ENCODE data around the gene ZCWPW1.
"Not testable (repeated sequence)": the region's sequence is repeated elsewhere in the genome, so short reads cannot be mapped to it uniquely, and the experiment has no call there.

Gene ZCWPW1

DNA sequence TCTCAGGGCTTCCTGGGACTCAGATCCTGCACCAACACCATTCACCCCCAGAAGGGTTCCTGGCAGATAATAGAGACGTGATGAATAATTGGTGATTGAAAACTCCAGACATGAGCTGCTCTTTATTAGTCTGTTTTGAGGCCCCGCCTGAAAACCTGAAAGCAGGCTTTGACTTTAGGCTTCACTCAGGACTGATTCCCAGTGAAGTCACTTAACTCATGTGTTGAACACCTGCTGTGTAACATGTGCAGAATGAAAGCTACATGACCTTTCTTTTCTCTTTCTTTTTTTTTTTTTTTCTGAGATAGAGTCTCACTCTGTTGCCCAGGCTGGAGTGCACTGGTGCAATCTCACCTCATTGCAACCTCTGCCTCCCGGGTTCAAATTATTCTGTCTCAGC, 26.7 kb upstream of the ZCWPW1 start:
- DNase-seq, result no peak

DNA sequence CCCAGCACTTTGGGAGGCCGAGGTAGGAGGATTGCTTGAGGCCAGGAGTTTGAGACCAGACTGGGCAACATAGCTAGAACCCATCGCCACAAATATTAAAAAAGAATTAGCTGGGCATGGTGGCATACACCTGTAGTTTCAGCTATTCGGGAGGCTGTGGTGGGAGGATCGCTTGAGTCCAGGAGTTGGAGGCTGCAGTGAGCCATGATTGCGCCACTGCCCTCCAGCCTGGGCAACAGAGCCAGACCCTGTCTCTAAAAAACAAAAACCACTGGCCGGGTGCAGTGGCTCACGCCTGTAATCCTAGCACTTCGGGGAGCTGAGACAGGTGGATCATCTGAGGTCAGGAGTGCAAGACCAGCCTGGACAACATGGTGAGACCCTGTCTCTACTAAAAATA, 25.4 kb upstream of the ZCWPW1 start:
- DNase-seq, result not testable (repeated sequence)

- DNase-seq, result no peak
These were observed 24.0 kb upstream of the ZCWPW1 start for GRCh38 chr7:100452513-100452912.

- no peak for DNase-seq
These were observed 20.8 kb upstream of the ZCWPW1 start for GRCh38 chr7:100449190-100449795.

- DNase-seq, result not testable (repeated sequence)
These were observed 18.9 kb upstream of the ZCWPW1 start for GRCh38 chr7:100447363-100447762.

DNA sequence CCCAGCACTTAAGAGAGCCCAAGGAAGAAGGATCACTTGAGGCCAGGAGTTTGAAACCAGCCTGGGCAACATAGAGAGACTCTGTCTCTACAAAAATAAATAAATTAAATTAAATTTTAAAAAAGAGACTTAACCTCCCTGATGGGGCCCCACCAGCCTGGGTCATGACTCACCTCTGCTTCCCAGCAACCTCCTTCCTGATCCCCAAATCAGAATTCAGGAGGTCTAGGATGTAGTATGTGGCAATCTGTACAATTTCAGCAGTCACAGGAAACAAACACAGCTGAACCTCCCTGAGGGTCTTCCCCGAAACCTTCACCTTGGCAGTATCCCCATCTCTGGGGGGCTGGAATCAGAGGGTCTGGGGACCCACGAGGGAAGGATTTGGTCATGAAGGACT, 17.5 kb upstream of the ZCWPW1 start:
- DNase-seq, result no peak

DNA sequence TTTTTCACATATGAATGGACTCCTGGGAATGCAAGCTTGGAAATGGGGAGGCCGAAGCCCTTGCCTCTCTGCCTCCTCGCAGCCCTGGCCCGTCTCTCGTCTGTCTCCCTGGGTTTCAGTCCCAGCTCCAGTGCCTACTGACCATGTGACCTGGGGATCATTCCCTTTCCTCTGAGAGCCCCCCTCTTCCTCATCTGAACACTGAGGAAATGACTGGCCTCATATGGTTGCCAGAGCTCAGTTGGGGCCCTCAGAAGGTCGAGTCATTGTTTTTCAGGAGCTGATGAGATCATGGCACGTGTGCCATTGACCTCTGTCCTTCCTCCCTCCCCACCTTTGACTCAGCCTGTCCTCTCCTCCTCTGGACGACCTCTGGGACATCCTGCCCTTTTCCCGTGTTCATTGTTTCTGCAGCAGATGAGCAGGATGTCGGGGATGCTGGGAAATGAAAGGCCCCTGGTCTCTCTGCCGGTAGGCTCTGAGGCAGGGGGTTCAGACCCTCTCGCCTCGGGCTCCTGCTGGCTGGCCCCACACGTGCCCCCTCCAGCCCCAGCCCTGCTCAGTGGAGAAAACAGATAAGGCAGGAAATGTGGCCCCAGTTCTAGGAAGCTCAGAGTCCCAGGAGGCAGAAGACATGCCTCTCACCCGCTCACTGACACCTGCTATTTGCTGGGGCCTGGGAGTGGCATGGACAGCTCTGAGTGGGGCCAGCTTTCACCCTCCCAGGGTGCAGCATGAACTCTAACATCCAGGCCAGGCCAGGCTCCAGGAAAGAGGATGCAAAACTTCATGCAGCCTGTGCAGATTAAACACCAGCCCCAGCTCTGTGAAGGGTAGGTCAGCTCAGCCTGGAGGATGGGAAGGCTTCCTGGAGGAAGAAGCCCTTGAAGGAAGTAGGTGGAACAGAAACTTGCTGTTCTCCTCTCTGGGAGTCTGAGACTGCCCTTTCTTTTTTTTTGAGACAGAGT, 16.1 kb upstream of the ZCWPW1 start:
- peak; percentile 72 for DNase-seq

DNA sequence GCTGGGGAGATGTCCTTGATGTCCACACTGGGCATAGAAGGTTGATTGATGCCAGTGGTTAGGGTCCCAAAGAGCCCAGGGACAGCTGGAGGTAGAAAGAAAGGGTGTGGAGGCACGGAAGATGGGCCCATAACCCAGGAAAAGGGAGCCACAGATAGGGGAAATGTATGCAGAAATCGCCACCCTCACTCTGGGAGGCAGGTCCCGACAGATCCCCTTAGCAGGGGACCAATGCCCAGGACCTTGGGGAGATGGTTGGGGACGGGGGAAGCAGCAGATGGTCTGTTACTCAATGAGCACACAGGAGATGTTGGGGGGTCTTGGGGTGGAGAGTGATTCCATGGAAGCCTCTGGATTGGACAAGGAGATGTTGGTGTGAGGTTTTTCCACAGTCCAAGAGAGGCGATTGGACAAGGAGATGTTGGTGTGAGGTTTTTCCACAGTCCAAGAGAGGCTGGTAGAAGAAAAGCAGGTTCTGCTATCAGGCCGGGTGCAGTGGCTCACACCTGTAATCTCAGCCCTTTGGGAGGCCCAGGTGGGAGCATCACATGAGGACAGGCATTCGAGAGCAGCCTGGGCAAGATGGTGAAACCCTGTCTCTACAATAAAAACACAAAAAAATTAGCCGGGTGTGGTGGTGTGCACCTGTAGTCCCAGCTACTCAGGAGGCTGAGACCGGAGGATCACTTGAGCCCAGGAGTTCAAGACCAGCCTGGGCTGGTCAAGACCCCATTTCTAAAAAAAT, 14.8 kb upstream of the ZCWPW1 start:
- DNase-seq, result no peak

DNA sequence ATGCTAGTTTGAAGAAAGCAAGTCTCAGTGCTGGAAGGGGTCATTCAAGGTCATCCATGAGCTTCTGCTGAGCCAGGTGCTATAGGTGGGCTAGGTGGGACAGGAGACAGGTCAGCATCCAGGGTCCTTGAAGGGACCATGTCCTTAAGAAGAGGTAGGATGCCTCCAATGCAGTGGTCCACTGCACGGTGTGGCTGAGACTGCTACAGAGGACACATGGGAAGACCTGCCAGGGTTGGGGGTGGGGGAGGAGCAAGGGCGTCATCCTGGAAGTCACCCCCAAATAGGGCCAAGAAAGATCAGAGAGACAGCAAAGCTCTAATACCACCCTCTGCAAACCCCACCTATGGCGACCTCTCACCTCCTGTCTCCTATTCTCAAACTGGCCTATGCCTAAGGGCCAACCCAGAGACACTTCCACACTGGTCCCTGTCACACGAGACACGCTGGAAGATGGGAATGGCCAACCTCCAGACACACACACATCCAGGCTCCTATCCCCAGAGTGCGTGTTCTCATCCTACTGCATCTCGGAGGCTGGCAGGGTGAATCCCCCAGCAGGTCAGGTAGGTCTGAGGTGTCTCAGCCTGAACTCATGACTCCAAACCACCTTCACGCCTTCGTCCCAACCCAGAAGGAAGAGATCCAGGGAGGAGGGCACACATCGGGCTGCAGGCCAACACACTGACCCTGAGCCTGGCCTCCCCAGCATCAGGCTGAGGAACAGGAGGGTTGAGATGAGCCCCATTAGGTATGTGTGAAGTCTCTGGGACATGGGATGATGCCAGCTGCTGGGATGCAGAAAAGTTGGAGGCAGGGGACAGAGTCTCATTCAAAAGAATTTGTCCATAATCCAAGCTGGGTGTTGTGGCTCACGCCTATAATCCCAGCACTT, 13.4 kb upstream of the ZCWPW1 start:
- no peak for DNase-seq

GRCh38 chr7:100439244-100439643, 10.7 kb upstream of the ZCWPW1 start:
- not testable (repeated sequence) for DNase-seq

DNA sequence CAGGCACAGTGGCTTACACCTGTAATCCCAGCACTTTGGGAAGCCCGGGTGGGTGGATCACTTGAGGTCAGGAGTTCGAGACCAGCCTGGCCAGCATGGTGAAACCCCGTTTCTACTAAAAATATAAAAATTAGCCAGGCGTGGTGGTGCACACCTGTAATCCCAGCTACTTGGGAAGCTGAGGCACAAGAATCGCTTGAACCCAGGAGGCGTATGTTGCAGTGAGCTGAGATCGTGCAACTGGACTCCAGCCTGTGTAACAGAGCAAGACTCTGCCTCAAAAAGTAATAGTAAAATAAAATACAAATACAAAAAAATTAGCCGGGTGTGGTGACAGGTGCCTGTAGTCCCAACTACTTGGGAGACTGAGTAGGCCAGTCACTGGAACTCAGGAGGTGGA, 10.2 kb upstream of the ZCWPW1 start:
- not testable (repeated sequence) for DNase-seq

- DNase-seq, result no peak
These were observed 9.7 kb upstream of the ZCWPW1 start for GRCh38 chr7:100438172-100438571.

- DNase-seq, result no peak
These were observed 8.9 kb upstream of the ZCWPW1 start for GRCh38 chr7:100437150-100438100.

- peak; percentile 63 for DNase-seq
These were observed 7.2 kb upstream of the ZCWPW1 start for GRCh38 chr7:100435401-100436304.

DNA sequence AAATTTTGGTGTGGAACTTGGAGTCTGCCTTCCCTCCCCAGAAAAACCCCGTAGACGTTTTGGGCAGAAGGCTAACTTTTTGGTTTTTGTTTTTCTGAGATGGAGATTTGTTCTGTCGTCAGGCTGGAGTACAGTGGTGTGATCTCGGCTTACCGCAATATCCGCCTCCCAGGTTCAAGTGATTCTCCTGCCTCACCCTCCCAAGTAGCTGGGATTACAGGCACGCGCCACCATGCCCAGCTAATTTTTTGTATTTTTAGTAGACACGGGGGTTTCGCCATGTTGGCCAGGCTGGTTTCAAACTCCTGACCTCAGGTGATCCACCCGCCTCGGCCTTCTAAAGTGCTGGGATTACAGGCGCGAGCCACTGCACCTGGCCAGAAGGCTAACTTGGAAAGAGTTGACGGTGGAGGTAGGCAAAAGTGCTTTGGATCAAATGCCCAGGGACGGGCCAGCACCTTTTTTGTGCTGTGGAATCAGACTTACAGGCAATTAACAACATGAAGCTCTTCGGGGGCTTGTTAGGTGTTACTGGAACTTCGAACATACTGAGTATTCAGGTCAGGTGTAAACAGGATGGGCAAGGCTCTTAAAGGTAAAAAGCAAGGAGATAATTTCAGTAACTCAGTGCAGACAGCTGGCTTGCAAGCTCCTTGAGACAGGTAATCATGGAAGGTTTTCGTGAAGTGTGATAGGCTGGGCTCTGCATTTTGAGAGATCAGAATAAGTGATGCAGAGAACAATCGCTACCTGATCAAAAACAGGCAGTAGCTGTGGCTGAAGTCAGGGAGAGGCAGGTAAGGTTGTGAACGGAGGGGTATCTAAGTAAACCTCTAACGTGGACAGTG, 6.0 kb upstream of the ZCWPW1 start:
- DNase-seq, result no peak

DNA sequence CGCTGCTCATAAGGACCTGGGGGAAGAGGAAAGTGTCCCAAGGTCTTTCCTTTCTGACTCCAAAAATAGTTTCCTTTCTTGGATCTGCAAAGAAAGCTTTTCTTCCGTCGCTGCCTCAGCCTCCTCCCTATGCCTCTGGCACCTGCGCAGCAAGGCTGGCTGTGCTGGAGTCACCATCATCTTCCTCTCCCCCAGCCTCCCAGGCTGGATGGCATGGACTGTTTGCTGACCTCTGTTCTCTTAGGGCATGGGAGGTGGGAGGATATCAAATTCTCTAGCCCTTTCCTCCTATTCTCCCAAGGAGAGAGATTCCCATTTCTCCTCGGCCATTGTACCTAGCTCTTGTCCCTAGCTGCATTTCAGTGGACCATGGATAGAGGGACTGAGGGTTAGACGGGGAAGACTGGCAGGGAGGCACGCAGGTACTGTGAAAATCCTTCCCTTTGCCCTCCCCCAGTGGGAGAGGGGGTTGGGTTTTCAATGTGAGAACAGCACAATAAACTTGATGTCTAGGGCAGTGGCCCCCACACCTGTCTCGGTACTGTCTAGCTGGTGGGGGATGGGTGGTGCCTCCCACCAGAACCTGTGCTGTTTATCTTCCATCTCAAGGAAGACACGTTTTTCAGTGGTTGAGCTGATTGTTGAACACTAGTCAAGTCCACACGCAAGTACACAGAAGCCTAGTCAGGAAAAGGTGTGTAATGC, 5.2 kb upstream of the ZCWPW1 start:
- DNase-seq, result no peak

- DNase-seq, result no peak
These were observed 4.7 kb upstream of the ZCWPW1 start for GRCh38 chr7:100433276-100433591.

GRCh38 chr7:100432621-100433275, 4.2 kb upstream of the ZCWPW1 start:
- DNase-seq, result no peak
